CD1c-positive myeloid dendritic cell (primary cell): Measurements from ENCODE around the gene CNTNAP2.

ENCODE experiments used
- DNase-seq: peaks from one replicate; pipeline ENCODE4 v3.0.0-alpha.2; 2016; ENCODE audit errors: extremely low spot score

Gene CNTNAP2

GRCh38 chr7:147400925-147401324, 1284.3 kb downstream of the CNTNAP2 start:
- DNase-seq, result no peak

- DNase-seq, result no peak
These were observed 1289.0 kb downstream of the CNTNAP2 start for GRCh38 chr7:147405621-147406020.

- DNase-seq, result no peak
These were observed 1290.0 kb downstream of the CNTNAP2 start for GRCh38 chr7:147406521-147407135.

- DNase-seq, result no peak
These were observed 1294.5 kb downstream of the CNTNAP2 start for GRCh38 chr7:147411096-147411495.

- DNase-seq, result no peak
These were observed 1295.5 kb downstream of the CNTNAP2 start for GRCh38 chr7:147412109-147412508.

- no peak for DNase-seq
These were observed 1296.4 kb downstream of the CNTNAP2 start for GRCh38 chr7:147412782-147413556.

- no peak for DNase-seq
These were observed 1296.9 kb downstream of the CNTNAP2 start for GRCh38 chr7:147413557-147413870.

GRCh38 chr7:147415991-147416390, 1299.4 kb downstream of the CNTNAP2 start:
- DNase-seq, result no peak

GRCh38 chr7:147418966-147419365, 1302.4 kb downstream of the CNTNAP2 start:
- no peak for DNase-seq

- DNase-seq, result no peak
These were observed 1307.3 kb downstream of the CNTNAP2 start for GRCh38 chr7:147423875-147424274.

- no peak for DNase-seq
These were observed 1311.5 kb downstream of the CNTNAP2 start for GRCh38 chr7:147428075-147428474.

GRCh38 chr7:147429961-147430360, 1313.4 kb downstream of the CNTNAP2 start:
- DNase-seq, result no peak

- DNase-seq, result no peak
These were observed 1315.5 kb downstream of the CNTNAP2 start for GRCh38 chr7:147432079-147432478.

GRCh38 chr7:147432576-147432975, 1316.0 kb downstream of the CNTNAP2 start:
- no peak for DNase-seq

GRCh38 chr7:147436718-147437117, 1320.1 kb downstream of the CNTNAP2 start:
- no peak for DNase-seq

- no peak for DNase-seq
These were observed 1321.6 kb downstream of the CNTNAP2 start for GRCh38 chr7:147438216-147438615.

- DNase-seq, result no peak
These were observed 1327.3 kb downstream of the CNTNAP2 start for GRCh38 chr7:147443942-147444341.

GRCh38 chr7:147452816-147453215, 1336.2 kb downstream of the CNTNAP2 start:
- no peak for DNase-seq

GRCh38 chr7:147465223-147465622, 1348.6 kb downstream of the CNTNAP2 start:
- DNase-seq, result no peak

- DNase-seq, result no peak
These were observed 1356.0 kb downstream of the CNTNAP2 start for GRCh38 chr7:147472556-147472955.

GRCh38 chr7:147474862-147475261, 1358.3 kb downstream of the CNTNAP2 start:
- DNase-seq, result no peak

GRCh38 chr7:147477526-147477925, 1360.9 kb downstream of the CNTNAP2 start:
- no peak for DNase-seq

GRCh38 chr7:147478796-147479195, 1362.2 kb downstream of the CNTNAP2 start:
- DNase-seq, result no peak
